K562 (cell line): Measurements from ENCODE around the gene GPHN.

Source experiments
- SIN3A ChIP-seq, 2 experiments: fragments of 150-350 bp in 1 of 2; IDR thresholded peaks; 2 replicates each; pipeline ENCODE4 v1.6.1; 2011 to 2016; ENCODE audit warnings: borderline replicate concordance in 2 of 2, low read depth in 2 of 2, low read length in 2 of 2, mild to moderate bottlenecking in 2 of 2, moderate library complexity in 2 of 2; ENCODE audit not compliant: control insufficient read depth in 1 of 2
- TF ChIP-seq, protein P1 (sequence below): fragments of 250-450 bp; sonication (Bioruptor Pico); IDR thresholded peaks from 2 replicates; pipeline ENCODE4 v1.8.0; 2022; ENCODE audit warnings: moderate library complexity, mild to moderate bottlenecking, inconsistent platforms

DNA sequence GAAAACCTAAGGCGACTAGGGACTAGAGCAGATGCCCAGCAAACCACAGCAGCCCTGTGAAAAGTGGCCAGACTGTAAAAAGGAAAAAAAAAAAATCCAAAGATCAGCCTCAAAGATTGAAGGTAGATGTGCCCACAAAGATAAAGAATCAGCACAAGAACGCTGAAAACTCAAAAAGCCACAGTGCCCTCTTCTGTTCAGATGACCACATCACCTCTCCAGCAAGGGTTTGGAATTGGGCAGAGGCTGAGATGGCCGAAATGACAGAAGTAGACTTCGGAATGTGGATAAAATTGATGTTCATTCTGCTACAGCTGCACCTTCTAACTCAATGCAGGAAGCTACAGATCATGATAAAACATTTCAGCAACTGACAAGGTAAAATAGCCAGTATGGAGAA, 154.4 kb downstream of the GPHN start:
- no peak for TF ChIP-seq SIN3A (IDR thresholded peaks at IDR 0.05; ENCODE audit: borderline replicate concordance in 2 of 2, control insufficient read depth in 1 of 2, low read depth in 2 of 2, low read length in 2 of 2)
- TF ChIP-seq, protein P1, sequence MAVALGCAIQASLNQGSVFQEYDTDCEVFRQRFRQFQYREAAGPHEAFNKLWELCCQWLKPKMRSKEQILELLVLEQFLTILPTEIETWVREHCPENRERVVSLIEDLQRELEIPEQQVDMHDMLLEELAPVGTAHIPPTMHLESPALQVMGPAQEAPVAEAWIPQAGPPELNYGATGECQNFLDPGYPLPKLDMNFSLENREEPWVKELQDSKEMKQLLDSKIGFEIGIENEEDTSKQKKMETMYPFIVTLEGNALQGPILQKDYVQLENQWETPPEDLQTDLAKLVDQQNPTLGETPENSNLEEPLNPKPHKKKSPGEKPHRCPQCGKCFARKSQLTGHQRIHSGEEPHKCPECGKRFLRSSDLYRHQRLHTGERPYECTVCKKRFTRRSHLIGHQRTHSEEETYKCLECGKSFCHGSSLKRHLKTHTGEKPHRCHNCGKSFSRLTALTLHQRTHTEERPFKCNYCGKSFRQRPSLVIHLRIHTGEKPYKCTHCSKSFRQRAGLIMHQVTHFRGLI: no peak
